Measurements from ENCODE around the gene NEUROG1. TPM values are rescaled to one million over a fixed set of nuclear protein-coding genes. Genes with fewer than 3 reads are reported as not detected.

The NEUROG1 gene
- polyA plus RNA-seq, 3 donors: not detected

DNA sequence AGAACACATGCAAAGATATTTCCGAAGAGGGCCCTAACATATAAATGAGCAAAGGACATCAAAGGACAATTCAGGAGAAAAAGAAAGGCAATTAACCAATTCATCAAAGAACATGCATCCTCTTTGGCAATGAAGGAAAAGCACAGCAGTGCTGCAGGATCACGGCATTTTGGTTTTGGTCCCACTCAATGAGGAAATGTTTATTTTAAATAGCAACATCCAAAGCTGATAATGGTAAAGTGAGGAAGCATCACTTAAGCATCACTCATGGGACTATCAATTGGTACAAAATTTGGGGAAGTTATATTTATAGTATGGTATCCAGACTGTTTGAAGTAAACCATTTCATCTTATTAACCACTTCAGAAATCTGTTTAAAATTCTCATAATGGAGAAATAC lies 48.5 kb upstream of the NEUROG1 start:
- Mint-ChIP-seq H3K27ac (no peak overlapping the region), H3K9me3 (peaks cover 0 to under 1% (median 0%) of the 10 kb centered on the region in 7 donors), H3K36me3 (no peaks in the 10 kb centered on the region), H3K4me3 (no peak overlapping the region), H3K27me3 (ENCODE audit: low read depth in 3 of 3) (peaks cover 23 to 43% (median 30%) of the 10 kb centered on the region in 3 donors), H3K4me1 (peaks cover 1% of the 10 kb centered on the region)
- TF ChIP-seq, protein P1, sequence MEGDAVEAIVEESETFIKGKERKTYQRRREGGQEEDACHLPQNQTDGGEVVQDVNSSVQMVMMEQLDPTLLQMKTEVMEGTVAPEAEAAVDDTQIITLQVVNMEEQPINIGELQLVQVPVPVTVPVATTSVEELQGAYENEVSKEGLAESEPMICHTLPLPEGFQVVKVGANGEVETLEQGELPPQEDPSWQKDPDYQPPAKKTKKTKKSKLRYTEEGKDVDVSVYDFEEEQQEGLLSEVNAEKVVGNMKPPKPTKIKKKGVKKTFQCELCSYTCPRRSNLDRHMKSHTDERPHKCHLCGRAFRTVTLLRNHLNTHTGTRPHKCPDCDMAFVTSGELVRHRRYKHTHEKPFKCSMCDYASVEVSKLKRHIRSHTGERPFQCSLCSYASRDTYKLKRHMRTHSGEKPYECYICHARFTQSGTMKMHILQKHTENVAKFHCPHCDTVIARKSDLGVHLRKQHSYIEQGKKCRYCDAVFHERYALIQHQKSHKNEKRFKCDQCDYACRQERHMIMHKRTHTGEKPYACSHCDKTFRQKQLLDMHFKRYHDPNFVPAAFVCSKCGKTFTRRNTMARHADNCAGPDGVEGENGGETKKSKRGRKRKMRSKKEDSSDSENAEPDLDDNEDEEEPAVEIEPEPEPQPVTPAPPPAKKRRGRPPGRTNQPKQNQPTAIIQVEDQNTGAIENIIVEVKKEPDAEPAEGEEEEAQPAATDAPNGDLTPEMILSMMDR (IDR thresholded peaks at IDR 0.05): no peak
- Histone ChIP-seq H3K9me3 (replicated peaks in 1 of 2; ENCODE audit: control insufficient read depth in 1 of 2, insufficient read depth in 1 of 2, low read length in 2 of 2) (no peaks in the 10 kb centered on the region), H2AFZ (ENCODE audit: insufficient read depth, low read depth, low read length, poor library complexity, severe bottlenecking) (no peak overlapping the region), H3K4me1 (ENCODE audit: control insufficient read depth in 1 of 2, insufficient read depth in 2 of 2, low read length in 2 of 2) (peaks cover 0 to 1% of the 10 kb centered on the region in 2 donors), H3K4me2 (replicated peaks; ENCODE audit: extremely low read depth, low read length, poor library complexity, severe bottlenecking) (no peak overlapping the region), H3K27ac (ENCODE audit: low read depth in 1 of 2, low read length in 2 of 2) (no peak overlapping the region), H4K20me1 (ENCODE audit: insufficient read depth, low read length) (no peaks in the 10 kb centered on the region), H3K36me3 (replicated peaks in 1 of 2; ENCODE audit: control insufficient read depth in 1 of 2, insufficient read depth in 2 of 2, low read length in 2 of 2) (no peaks in the 10 kb centered on the region), H3K27me3 (ENCODE audit: control insufficient read depth in 2 of 2, insufficient read depth in 2 of 2, low read length in 2 of 2) (peaks cover 9 to 41% of the 10 kb centered on the region in 2 donors), H3K4me3 (replicated peaks in 1 of 3; ENCODE audit: low read depth in 2 of 3, low read length in 3 of 3) (no peak overlapping the region), H3K79me2 (ENCODE audit: insufficient read depth, low read length) (no peaks in the 10 kb centered on the region), H3K9ac (ENCODE audit: insufficient read depth, low read length, poor library complexity, severe bottlenecking) (no peak overlapping the region)
- intact Hi-C loops (cut with micrococcal nuclease): no loop called here
- WGBS (ENCODE audit: insufficient coverage): no CpG with 5 or more reads among the region's 2 CpGs
- no peak for DNase-seq

DNA sequence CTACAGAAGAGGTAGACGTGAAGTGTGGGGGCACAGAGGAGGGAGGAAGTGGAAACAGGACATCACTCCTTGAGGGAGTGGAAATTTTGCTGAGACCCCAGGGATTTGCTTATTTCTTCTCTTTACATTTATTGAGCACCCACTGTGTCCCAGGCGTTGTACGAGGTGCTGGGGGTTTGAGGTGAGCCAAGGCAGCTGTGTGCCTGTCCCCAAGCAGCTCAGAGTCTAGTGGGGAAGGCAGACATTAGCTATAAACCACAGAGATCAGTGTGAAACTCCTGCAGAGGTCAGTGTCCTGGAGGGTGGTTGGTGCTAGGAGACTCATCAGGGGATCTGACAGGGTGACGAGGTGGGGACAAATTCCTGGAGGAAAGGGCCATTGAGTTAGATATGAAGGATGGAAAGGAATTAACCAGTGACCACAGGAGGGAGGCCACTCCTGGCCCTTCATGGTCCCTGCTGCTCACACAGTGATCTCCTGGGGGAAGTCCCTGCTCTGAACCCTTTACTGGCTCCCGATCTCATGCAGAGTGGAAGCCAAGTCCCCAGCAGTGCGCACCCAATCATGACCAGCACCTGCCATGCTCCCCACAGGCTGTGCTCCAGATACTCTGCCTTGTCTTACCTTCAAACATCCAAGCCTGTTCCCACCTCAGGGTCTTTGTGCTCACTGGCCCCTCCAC lies 46.5 kb upstream of the NEUROG1 start:
- Histone ChIP-seq H3K27me3 (ENCODE audit: control insufficient read depth in 2 of 2, insufficient read depth in 2 of 2, low read length in 2 of 2) (peaks cover 20 to 60% of the 10 kb centered on the region in 2 donors), H2AFZ (ENCODE audit: insufficient read depth, low read depth, low read length, poor library complexity, severe bottlenecking) (no peak overlapping the region), H3K4me1 (ENCODE audit: control insufficient read depth in 1 of 2, insufficient read depth in 2 of 2, low read length in 2 of 2) (peaks cover 7 to 16% of the 10 kb centered on the region in 2 donors), H4K20me1 (ENCODE audit: insufficient read depth, low read length) (no peaks in the 10 kb centered on the region), H3K9ac (ENCODE audit: insufficient read depth, low read length, poor library complexity, severe bottlenecking) (no peak overlapping the region), H3K4me3 (replicated peaks in 1 of 3; ENCODE audit: low read depth in 2 of 3, low read length in 3 of 3) (no peak overlapping the region), H3K4me2 (replicated peaks; ENCODE audit: extremely low read depth, low read length, poor library complexity, severe bottlenecking) (no peak overlapping the region), H3K9me3 (replicated peaks in 1 of 2; ENCODE audit: control insufficient read depth in 1 of 2, insufficient read depth in 1 of 2, low read length in 2 of 2) (peaks cover 0 to 12% of the 10 kb centered on the region in 2 donors), H3K36me3 (replicated peaks in 1 of 2; ENCODE audit: control insufficient read depth in 1 of 2, insufficient read depth in 2 of 2, low read length in 2 of 2) (no peaks in the 10 kb centered on the region), H3K27ac (ENCODE audit: low read depth in 1 of 2, low read length in 2 of 2) (no peak overlapping the region), H3K79me2 (ENCODE audit: insufficient read depth, low read length) (no peaks in the 10 kb centered on the region)
- WGBS (ENCODE audit: insufficient coverage): 76% methylated on average over 6 of the region's 6 CpGs
- intact Hi-C loops (cut with micrococcal nuclease): no loop called here
- H3K4me1 Mint-ChIP-seq: peaks cover 18% of the 10 kb centered on the region
- peaks cover 0 to 4% of the 10 kb centered on the region in 2 donors for H3K36me3 Mint-ChIP-seq
- peaks cover 42 to 62% (median 51%) of the 10 kb centered on the region in 3 donors for H3K27me3 Mint-ChIP-seq (ENCODE audit: low read depth in 3 of 3)
- TF ChIP-seq, protein P1 (IDR thresholded peaks at IDR 0.05): no peak
- no peak overlapping the region for H3K27ac Mint-ChIP-seq
- H3K9me3 Mint-ChIP-seq: peaks cover 0 to 10% (median 4%) of the 10 kb centered on the region in 7 donors
- DNase-seq: no peak
- peak overlapping the region in 1 of 2 donors; percentile 26 for H3K4me3 Mint-ChIP-seq
